OCI-LY3 (cell line): Measurements from ENCODE around the gene DNAJC13.

Experiments
- EZH2phosphoT487 ChIP-seq: fragments of 200-600 bp; shearing (Covaris generic); IDR thresholded peaks from 2 replicates; pipeline ENCODE4 v1.6.1; 2018; ENCODE audit warnings: antibody characterized with exemption, mixed run types, low read depth
- TF ChIP-seq, protein P1 (sequence below): fragments of 200-600, 300-600 bp; sonication (generic); IDR thresholded peaks from 2 replicates; pipeline ENCODE4 v1.5.1; 2014; ENCODE audit warnings: antibody characterized with exemption, low read length, low read depth

GRCh38 chr3:132368515-132368914 is 48.8 kb upstream of the DNAJC13 start:
- TF ChIP-seq, protein P1, sequence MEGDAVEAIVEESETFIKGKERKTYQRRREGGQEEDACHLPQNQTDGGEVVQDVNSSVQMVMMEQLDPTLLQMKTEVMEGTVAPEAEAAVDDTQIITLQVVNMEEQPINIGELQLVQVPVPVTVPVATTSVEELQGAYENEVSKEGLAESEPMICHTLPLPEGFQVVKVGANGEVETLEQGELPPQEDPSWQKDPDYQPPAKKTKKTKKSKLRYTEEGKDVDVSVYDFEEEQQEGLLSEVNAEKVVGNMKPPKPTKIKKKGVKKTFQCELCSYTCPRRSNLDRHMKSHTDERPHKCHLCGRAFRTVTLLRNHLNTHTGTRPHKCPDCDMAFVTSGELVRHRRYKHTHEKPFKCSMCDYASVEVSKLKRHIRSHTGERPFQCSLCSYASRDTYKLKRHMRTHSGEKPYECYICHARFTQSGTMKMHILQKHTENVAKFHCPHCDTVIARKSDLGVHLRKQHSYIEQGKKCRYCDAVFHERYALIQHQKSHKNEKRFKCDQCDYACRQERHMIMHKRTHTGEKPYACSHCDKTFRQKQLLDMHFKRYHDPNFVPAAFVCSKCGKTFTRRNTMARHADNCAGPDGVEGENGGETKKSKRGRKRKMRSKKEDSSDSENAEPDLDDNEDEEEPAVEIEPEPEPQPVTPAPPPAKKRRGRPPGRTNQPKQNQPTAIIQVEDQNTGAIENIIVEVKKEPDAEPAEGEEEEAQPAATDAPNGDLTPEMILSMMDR = no peak
- TF ChIP-seq EZH2phosphoT487 = no peak
